OCI-LY3 (cell line): Measurements from ENCODE around the gene LYRM7.
"Not testable (repeated sequence)": the region's sequence is repeated elsewhere in the genome, so short reads cannot be mapped to it uniquely, and the experiment has no call there.

Experiments used
- H2AFZ ChIP-seq: fragments of 200-600, 300-600 bp; shearing (Covaris generic); 2 replicates; pipeline ENCODE4 v1.6.0; 2014; ENCODE audit warnings: antibody characterized with exemption, low read depth, low read length
- H3K27ac ChIP-seq: fragments of 200-600, 300-600 bp; sonication (generic); 2 replicates; pipeline ENCODE4 v1.5.1; 2014; ENCODE audit warnings: mild to moderate bottlenecking, low read length, moderate library complexity, mixed read lengths
- H3K27me3 ChIP-seq: fragments of 200-600, 300-600 bp; sonication (generic); 2 replicates; pipeline ENCODE4 v1.6.1; 2014; ENCODE audit warnings: low read depth, low read length, mixed read lengths
- H3K36me3 ChIP-seq: fragments of 200-600, 300-600 bp; sonication (generic); replicated peaks from 2 replicates; pipeline ENCODE3; 2014; ENCODE audit warnings: low read depth, low read length, mixed read lengths
- H3K4me1 ChIP-seq: fragments of 300-600, 200-600 bp; sonication (generic); 2 replicates; pipeline ENCODE4 v1.6.1; 2014; ENCODE audit warnings: low read length, mixed read lengths
- H3K4me2 ChIP-seq: fragments of 200-600, 300-600 bp; sonication (generic); 2 replicates; pipeline ENCODE4 v1.6.1; 2014; ENCODE audit warnings: low read length, mixed read lengths
- H3K4me3 ChIP-seq: fragments of 300-600, 200-600 bp; sonication (generic); 2 replicates; pipeline ENCODE4 v1.5.1; 2014; ENCODE audit warnings: antibody characterized with exemption, mild to moderate bottlenecking, low read length, moderate library complexity
- H3K79me2 ChIP-seq: fragments of 300-600, 200-600 bp; shearing (Covaris generic); 2 replicates; pipeline ENCODE4 v1.6.1; 2014; ENCODE audit warnings: mild to moderate bottlenecking, low read length, mixed read lengths
- H3K9ac ChIP-seq: fragments of 300-600, 200-600 bp; shearing (Covaris generic); 2 replicates; pipeline ENCODE4 v1.6.0; 2014; ENCODE audit warnings: mild to moderate bottlenecking, low read length, moderate library complexity
- H3K9me3 ChIP-seq: fragments of 200-600, 300-600 bp; shearing (Covaris generic); 2 replicates; pipeline ENCODE4 v1.6.1; 2014; ENCODE audit warnings: low read length, mixed read lengths; ENCODE audit not compliant: insufficient read depth
- H4K20me1 ChIP-seq: fragments of 200-600, 300-600 bp; sonication (generic); 2 replicates; pipeline ENCODE4 v1.6.1; 2016; ENCODE audit warnings: low read length, mixed read lengths; ENCODE audit not compliant: insufficient read depth
- CTCF ChIP-seq: fragments of 200-600, 300-600 bp; sonication (generic); IDR thresholded peaks from 2 replicates; pipeline ENCODE4 v1.5.1; 2014; ENCODE audit warnings: antibody characterized with exemption, low read length, low read depth
- EZH2phosphoT487 ChIP-seq: fragments of 200-600 bp; shearing (Covaris generic); IDR thresholded peaks from 2 replicates; pipeline ENCODE4 v1.6.1; 2018; ENCODE audit warnings: antibody characterized with exemption, mixed run types, low read depth

Gene LYRM7

GRCh38 chr5:131193106-131193505 is 22.4 kb downstream of the LYRM7 start:
- Histone ChIP-seq H3K4me3 (no peak overlapping the region), H3K27ac (no peak overlapping the region), H3K36me3 (peaks cover 6% of the 10 kb centered on the region), H3K4me1 (no peaks in the 10 kb centered on the region), H4K20me1 (no peaks in the 10 kb centered on the region), H3K4me2 (no peak overlapping the region), H3K27me3 (no peaks in the 10 kb centered on the region), H3K9ac (no peak overlapping the region), H3K9me3 (no peaks in the 10 kb centered on the region), H3K79me2 (no peaks in the 10 kb centered on the region), H2AFZ (no peak overlapping the region)
- no peak for TF ChIP-seq CTCF
- TF ChIP-seq EZH2phosphoT487, result no peak

GRCh38 chr5:131193897-131194296 is 23.2 kb downstream of the LYRM7 start:
- H3K36me3 ChIP-seq, H3K9ac ChIP-seq, H3K4me2 ChIP-seq, H3K27me3 ChIP-seq, H3K9me3 ChIP-seq, H3K4me1 ChIP-seq, H3K27ac ChIP-seq, H4K20me1 ChIP-seq, H3K79me2 ChIP-seq, H3K4me3 ChIP-seq, H2AFZ ChIP-seq: not testable (repeated sequence)

GRCh38 chr5:131194725-131195124 is 24.0 kb downstream of the LYRM7 start:
- H3K4me2 ChIP-seq, result no peak overlapping the region
- no peak overlapping the region for H2AFZ ChIP-seq
- no peak for TF ChIP-seq EZH2phosphoT487
- TF ChIP-seq CTCF, result no peak
- peaks cover 7% of the 10 kb centered on the region for H3K36me3 ChIP-seq
- H3K27me3 ChIP-seq, result no peaks in the 10 kb centered on the region
- H3K27ac ChIP-seq, result no peak overlapping the region
- no peaks in the 10 kb centered on the region for H3K9me3 ChIP-seq
- H3K4me1 ChIP-seq, result no peaks in the 10 kb centered on the region
- no peak overlapping the region for H3K4me3 ChIP-seq
- no peaks in the 10 kb centered on the region for H3K79me2 ChIP-seq
- H4K20me1 ChIP-seq, result no peaks in the 10 kb centered on the region
- no peak overlapping the region for H3K9ac ChIP-seq

GRCh38 chr5:131195696-131196095 is 25.0 kb downstream of the LYRM7 start:
- TF ChIP-seq CTCF, result no peak
- no peak for TF ChIP-seq EZH2phosphoT487
- Histone ChIP-seq H3K9ac (no peak overlapping the region), H3K36me3 (peaks cover 7% of the 10 kb centered on the region), H3K27me3 (no peaks in the 10 kb centered on the region), H3K4me1 (no peaks in the 10 kb centered on the region), H3K27ac (no peak overlapping the region), H2AFZ (no peak overlapping the region), H4K20me1 (no peaks in the 10 kb centered on the region), H3K4me2 (no peak overlapping the region), H3K9me3 (no peaks in the 10 kb centered on the region), H3K79me2 (no peaks in the 10 kb centered on the region), H3K4me3 (no peak overlapping the region)

DNA sequence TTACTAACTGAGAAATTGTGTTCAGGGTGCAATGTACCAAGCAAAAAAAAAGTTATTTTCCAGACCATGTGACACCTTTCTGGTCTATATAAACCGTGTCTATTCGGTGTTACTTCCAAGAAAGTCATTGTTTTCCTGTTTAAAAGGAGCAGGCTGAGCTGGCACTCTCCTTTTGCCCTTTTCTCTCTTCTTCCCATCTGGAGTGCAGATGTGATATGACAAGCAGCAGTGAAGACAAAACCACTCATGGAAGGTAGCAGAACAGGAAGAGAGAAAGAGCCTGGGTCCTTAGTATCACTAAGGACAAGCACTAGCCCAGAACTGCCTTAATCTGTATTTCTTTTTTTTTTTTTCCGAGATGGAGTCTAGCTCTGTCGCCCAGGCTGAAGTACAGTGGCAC is 25.6 kb downstream of the LYRM7 start:
- Histone ChIP-seq H3K79me2 (no peaks in the 10 kb centered on the region), H3K9me3 (no peaks in the 10 kb centered on the region), H3K4me3 (no peak overlapping the region), H3K4me2 (no peak overlapping the region), H3K9ac (no peak overlapping the region), H3K4me1 (no peaks in the 10 kb centered on the region), H3K36me3 (peaks cover 7% of the 10 kb centered on the region), H4K20me1 (no peaks in the 10 kb centered on the region), H3K27me3 (no peaks in the 10 kb centered on the region), H2AFZ (no peak overlapping the region), H3K27ac (no peak overlapping the region)
- TF ChIP-seq EZH2phosphoT487, result no peak
- no peak for TF ChIP-seq CTCF
